ENCODE measurements around the gene MDM2.

DNA sequence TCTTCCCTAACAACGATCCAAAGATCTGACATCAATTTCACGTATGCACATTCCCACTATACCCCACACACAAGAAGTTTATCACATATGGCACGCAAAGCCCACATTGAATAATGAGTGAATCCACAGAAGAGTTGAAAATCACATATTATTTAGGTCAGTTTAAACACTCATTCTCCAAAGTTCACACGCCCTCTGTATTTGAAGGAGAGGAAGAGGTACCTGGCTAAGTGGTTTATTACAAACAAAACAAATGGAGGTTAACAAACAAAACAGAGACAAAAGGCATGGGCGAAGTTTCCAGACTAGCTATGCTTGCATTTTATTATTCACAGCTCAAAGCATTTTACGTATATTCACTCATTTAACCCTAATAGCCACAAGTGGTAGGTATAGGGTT is 83.2 kb downstream of the MDM2 start:
- TF ChIP-seq EZH2 (IDR thresholded peaks at IDR 0.05; ENCODE audit: insufficient read depth, poor library complexity, severe bottlenecking) (no peak), EZH2phosphoT487 (IDR thresholded peaks at IDR 0.05; ENCODE audit: insufficient read depth, low read depth) (no peak)
